GM18505 (cell line): ENCODE results near the gene ADAMTS4.
A peak's percentile ranks its signal among the peaks of the same experiment; 100 is the strongest.

ENCODE experiments used
- ATAC-seq: cut with Tn5 transposase; IDR thresholded peaks from one replicate; pipeline ENCODE4 v1.9.1; 2021; ENCODE audit not compliant: unreplicated experiment
- POLR2A ChIP-seq: IDR thresholded peaks from 4 replicates; pipeline ENCODE4 v1.6.1; 2011; ENCODE audit warnings: borderline replicate concordance; ENCODE audit not compliant: insufficient read depth, insufficient read length; ENCODE audit errors: extremely low read depth

The ADAMTS4 gene

GRCh38 chr1:161198897-161199431 lies at the start of gene ADAMTS4:
TSS of gene ADAMTS4 (minus strand) at chr1:161199054. CDS start at chr1:161198627, 427 bp downstream.
- no peak for TF ChIP-seq POLR2A
- no peak for ATAC-seq

DNA sequence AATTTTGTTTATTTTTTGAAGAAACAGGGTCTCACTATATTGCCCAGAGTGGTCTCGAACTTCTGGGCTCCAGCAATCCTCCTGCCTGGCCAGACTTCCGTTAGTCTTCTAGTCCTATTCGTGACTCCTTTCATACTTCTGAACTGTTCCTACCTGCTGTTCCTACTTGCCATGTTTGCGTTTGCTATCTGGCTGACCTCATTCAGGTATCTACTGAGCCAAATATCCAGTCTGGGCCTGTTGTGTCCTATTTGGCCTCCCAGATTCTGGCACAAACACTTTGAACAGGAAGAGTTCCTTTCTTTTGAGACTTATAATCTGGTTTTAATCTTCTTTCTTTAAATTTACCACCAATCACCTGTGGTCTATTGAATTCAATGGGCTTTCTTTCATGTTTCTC lies 46.0 kb upstream of the ADAMTS4 start:
- no peak for TF ChIP-seq POLR2A
- no peak for ATAC-seq

DNA sequence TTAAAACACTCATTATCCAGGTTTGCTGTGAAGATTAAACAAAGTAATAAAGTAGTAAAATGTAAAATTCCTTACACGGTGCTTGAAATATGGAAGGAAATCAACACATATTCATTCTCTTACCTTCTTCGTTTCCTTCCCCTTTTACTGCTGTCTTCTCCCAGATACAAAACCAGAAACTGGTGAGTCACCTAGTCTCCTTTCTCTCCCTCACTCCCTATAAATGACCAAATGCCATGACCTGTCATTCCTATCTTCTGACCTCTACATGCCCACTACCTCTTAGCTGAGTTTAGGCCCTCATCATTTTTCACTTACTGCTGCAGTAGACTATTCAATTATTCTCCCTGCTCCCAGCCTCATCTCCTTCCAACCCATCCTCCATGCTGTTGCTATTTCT lies 43.5 kb upstream of the ADAMTS4 start:
- ATAC-seq = no peak
- no peak for TF ChIP-seq POLR2A

- TF ChIP-seq POLR2A = no peak
- no peak for ATAC-seq
These were observed 42.8 kb upstream of the ADAMTS4 start for GRCh38 chr1:161241682-161242081.

DNA sequence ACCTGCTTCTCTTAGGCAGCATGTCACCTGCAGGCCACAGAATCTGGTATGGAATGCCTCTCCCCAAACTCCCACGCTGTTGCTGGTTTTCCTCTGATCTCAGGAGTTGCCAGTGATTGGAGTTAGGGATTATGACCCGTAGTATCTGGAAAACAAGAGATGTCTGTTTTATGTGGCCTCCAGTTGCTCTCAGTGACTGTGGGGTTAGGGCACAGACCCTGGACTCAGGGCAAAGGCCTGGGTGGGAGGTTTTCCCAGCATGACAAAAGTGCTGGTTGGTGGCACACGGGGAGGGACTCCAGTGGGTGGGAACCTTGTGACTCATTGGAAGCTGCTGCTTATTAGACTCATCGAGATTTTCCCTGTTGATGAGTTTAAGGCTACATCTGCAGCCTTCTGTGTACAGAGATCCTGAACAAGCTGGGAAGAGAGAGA lies 39.2 kb upstream of the ADAMTS4 start, which contains the start of gene NR1I3:
Gene NR1I3 (minus strand): TSS at position 165 of the 435 bp plus-strand sequence. CDS start 1,638 bp downstream, outside the sequence.
- no peak for TF ChIP-seq POLR2A
- ATAC-seq = no peak

DNA sequence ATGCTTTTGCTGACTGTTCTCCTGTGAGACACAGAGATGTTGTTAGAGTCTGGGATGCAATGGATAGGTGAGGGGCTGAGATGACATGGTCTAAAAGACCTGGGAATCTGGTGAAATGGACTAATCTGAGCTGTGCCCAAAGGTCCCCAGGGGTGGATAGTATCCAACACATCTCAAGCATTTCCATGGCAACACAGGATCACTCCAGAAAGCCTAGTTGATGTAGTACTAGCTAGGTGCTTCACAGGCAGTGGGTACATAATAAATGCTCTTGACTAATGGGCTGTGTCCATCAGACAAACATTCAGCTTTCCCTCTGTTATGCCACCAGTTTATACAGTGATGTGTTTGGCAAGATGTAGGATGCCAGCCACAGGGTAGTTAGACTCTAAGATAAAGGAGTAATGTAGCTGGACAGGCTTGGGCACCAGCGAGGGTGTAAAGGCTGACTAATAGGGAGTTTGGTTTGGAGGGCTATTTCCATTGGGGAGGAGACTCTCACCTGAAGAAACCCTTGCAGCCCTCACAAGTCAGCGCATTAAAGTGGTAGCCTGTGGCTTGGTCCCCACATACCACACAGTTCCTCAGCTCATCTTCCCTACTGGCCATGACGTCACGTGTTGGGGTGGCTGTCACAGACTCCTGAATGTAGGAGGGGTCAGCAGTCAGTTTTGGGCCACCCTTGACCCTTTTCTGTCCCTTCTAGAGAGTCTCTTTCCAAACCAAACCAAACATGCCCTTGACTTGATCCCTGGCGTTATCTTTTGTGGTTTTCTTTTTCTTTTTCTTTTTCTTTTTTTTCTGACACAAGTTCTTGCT lies 37.3 kb upstream of the ADAMTS4 start:
- no peak for TF ChIP-seq POLR2A
- no peak for ATAC-seq

DNA sequence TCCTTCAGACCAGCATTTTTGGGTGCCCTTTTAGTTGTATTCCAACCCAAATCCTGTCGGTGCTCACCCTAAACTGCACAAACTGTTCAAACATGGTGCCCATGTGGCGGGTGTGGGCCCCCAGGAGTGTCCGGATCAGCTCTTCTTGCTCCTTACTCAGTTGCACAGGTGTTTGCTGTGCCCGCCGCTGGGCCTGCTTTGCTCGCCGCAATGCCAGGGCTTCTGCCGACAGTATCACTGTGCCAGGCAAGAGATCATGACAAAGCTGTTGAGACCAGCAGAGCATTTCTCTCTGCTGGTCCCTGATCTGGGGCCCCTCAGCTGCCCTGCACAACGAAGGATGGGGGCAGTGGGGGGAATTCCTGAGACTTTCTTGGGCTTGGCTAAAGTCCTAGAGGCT lies 34.2 kb upstream of the ADAMTS4 start:
- no peak for TF ChIP-seq POLR2A
- ATAC-seq = no peak

DNA sequence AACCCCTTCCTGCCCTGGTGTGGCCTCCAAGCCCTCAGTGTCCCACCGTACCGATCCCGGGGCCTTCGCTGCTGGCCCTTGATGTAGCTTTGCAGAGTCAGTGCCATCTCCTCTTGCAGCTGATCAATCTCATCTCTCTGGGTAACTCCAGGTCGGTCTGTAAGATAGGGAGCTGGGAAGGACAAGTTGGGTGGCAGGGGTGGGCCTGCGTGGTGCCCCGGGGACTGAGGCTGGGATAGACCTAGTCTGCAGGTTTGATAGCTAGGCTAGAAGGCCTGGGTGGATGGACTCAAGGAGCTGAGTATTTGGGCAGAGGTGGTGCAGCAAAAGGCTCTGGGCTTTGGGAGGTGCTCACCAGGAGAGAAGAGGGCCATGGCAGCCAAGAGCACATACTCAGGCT lies 31.9 kb upstream of the ADAMTS4 start:
- no peak for TF ChIP-seq POLR2A
- no peak for ATAC-seq

DNA sequence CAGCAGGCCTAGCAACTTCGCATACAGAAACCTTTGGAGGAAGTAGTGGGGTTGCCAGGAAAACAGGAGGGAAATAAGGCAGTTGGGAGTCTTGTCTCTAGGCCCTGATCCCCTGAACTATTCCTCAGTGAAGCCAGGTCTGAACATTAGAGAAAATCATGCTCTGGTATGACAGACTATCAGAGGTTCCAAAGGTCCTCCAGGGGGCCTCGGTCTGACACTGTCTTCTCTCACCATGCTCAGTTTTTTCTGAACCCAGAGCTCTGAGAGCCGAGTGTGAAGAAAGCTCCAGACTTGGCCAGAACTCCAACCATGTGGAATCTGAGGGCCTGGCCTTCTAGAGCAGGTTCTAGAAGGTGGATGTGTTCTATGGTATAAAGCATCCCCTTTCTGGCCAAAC lies 31.0 kb upstream of the ADAMTS4 start:
- no peak for TF ChIP-seq POLR2A
- no peak for ATAC-seq

DNA sequence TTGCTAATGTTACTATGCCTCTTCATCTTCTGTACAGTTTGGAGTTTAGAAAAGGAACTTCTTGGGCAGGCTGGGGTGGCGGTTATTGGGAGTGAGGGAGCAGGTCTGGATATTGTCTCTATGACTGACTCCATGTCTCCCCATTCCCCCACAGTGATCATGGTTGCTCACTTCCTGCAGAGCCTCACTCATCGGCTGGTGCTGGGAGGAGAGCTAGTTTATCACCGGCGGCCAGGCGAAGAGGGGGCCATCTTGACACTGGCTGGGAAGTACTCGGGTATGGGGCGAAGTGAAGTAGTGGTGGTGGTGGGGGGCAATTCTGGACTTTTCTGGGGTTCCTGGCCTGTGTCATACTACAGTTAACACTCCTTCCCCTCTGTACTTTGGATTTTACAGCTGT lies 29.2 kb upstream of the ADAMTS4 start:
- TF ChIP-seq POLR2A = no peak

DNA sequence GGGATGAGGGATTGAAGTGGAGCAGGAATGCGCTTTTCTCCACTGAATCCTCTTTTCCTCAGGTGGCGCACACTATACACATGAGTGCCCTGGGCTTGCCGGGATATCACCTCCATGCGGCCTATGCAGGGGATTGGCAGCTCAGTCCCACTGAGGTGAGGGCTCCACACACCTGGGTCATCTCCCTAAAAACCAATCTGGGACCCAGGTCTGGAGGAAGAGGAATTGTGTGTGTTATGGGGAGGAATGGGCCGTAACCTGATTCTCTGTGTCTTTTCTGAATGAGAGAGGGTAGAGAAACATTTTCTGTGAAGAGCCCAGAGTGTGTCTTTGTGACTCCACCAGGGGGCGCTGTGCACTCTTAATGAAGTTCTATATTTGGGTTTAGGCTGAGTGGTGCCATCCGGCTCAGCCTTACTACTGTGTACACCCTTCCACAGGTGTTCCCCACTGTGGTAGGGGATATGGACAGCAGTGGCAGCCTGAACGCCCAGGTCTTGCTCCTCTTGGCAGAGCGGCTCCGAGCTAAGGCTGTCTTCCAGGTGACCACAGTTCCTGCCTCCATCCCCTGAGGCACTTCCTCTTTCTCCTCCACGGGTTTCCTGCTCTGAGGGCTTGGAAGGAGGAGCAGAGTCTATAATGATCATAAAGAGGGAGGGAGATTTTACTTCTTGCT lies 28.5 kb upstream of the ADAMTS4 start:
- ATAC-seq = peak; percentile 34
- TF ChIP-seq POLR2A = no peak

More for the DNA sequence above, 29.2 kb upstream of the ADAMTS4 start:
- no peak for ATAC-seq

DNA sequence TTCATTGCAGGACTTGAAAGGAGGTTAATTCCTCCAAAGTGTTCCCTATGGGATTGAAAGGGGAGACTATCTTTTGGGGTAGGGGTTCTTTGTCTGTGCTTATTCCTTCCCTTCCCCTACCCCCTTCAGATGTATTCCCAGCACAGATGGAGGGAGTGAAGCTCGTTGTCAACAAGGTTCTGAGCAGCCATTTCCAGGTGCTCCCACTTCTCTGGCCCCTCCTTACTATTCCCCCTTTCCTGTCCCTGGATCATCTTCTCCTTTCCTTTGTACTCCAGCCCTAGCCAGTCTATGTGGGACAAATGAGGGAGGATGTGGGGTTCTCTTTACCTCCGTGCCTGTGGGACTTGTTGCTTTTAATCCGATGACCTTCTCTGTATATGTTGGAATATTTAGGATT lies 27.9 kb upstream of the ADAMTS4 start:
- no peak for TF ChIP-seq POLR2A
- ATAC-seq = no peak

DNA sequence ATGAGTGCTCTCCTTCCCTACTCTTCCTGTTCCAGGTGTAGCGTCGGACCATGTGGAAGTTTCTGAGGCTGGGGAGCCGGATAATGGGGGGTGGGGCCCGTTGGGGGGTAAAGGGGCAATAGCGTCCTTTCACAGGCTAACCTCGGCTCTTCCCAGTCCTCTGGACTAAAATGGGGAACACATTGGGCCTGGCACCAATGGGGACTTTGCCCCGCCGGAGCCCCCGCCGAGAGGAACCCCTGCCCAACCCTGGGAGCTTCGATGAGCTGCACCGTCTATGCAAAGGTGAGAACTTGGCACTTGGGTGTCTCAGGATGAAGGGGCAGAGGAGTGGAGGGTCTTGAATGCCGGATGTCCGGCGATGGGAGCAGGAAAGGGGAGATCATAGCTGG lies 27.5 kb upstream of the ADAMTS4 start:
- TF ChIP-seq POLR2A = no peak
- ATAC-seq = no peak
